Measurements from ENCODE around the gene LUC7L3.

LUC7L3 gene

DNA sequence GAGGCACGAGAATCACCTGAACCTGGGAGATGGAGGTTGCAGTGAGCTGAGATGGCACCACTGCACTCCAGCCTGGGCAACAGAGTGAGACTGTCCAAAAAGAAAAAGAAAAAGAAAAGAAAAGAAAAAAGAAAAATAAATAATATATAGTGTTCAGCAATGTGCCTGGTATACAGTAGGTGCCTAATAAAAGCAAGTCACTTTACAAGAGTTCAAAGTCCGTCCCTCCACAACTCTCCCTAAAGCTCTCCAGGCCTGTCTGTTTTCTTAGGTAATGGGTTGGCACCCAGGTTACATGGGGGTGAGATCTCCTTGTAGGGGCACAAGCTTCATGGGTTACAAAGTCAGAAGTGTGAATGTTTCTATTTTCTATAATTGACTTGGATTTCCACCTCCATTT lies 64.5 kb downstream of the LUC7L3 start:
- TF ChIP-seq TAF1 (IDR thresholded peaks at IDR 0.05; ENCODE audit: borderline replicate concordance, insufficient read depth, low read length): no peak

DNA sequence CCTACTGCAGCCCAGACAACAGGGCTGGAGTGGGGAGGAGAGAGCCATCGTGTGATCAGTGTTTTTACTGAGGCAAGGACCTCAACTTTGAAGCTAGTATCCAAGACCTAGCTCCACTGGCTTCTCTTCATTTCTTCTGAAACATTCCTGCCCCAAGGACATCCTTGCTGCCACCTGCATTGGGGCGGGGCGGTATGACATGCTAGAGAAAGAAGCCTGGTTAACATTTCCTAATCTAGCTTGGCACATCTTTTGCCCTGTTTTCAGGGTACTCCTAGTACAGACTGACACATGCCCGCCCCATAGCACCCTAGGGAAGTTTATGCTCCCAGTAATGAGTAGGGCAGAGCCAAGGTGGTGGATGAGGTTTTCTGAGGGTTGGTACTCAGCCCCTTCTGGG lies 65.7 kb downstream of the LUC7L3 start:
- TF ChIP-seq POLR2AphosphoS5 (IDR thresholded peaks at IDR 0.05; ENCODE audit: low read depth, low read length): no peak
- TF ChIP-seq, protein P1, sequence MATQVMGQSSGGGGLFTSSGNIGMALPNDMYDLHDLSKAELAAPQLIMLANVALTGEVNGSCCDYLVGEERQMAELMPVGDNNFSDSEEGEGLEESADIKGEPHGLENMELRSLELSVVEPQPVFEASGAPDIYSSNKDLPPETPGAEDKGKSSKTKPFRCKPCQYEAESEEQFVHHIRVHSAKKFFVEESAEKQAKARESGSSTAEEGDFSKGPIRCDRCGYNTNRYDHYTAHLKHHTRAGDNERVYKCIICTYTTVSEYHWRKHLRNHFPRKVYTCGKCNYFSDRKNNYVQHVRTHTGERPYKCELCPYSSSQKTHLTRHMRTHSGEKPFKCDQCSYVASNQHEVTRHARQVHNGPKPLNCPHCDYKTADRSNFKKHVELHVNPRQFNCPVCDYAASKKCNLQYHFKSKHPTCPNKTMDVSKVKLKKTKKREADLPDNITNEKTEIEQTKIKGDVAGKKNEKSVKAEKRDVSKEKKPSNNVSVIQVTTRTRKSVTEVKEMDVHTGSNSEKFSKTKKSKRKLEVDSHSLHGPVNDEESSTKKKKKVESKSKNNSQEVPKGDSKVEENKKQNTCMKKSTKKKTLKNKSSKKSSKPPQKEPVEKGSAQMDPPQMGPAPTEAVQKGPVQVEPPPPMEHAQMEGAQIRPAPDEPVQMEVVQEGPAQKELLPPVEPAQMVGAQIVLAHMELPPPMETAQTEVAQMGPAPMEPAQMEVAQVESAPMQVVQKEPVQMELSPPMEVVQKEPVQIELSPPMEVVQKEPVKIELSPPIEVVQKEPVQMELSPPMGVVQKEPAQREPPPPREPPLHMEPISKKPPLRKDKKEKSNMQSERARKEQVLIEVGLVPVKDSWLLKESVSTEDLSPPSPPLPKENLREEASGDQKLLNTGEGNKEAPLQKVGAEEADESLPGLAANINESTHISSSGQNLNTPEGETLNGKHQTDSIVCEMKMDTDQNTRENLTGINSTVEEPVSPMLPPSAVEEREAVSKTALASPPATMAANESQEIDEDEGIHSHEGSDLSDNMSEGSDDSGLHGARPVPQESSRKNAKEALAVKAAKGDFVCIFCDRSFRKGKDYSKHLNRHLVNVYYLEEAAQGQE (IDR thresholded peaks at IDR 0.05; ENCODE audit: insufficient read depth in 1 of 2, low read depth in 2 of 2, low read length in 2 of 2): no peak

DNA sequence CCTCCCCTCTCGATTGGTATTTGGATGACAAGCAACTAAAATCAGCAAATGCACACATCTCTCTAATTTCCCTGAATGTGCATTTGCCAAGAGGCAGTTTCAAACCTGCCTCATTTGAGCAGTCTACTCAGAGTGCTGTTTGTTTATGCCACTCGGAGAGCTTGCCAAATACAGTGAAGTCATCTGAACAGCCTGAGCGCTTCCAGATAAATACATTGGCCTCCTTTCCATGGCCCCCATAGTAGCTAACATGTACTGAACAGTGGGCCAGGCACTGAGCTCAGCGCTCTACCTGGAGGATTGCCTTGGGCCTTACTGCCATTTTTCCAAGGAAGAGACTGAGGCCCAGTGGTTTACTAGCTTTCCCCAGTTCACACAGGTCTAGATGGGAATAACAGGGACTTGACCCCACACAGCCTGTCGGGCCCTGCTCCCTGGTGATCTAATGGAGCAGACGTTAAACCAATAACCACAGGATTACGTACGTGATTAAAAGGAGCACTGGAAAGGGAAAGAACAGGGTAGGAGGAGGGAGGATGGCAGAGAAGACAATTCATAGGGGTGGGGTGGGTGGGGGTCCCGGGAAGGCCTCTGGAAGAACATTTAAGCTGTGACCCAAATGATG lies 66.7 kb downstream of the LUC7L3 start:
- TF ChIP-seq POLR2AphosphoS5 (IDR thresholded peaks at IDR 0.05; ENCODE audit: low read depth, low read length) (no peak), TAF1 (IDR thresholded peaks at IDR 0.05; ENCODE audit: borderline replicate concordance, insufficient read depth, low read length) (no peak), FOXP2 (optimal IDR thresholded peaks at IDR 0.05; ENCODE audit: borderline replicate concordance, extremely low read depth, extremely low read length, insufficient read depth) (no peak), SIN3A (IDR thresholded peaks at IDR 0.05; ENCODE audit: borderline replicate concordance, insufficient read depth, low read length) (no peak)
- TF ChIP-seq, protein P1 (IDR thresholded peaks at IDR 0.05; ENCODE audit: insufficient read depth in 1 of 2, low read depth in 2 of 2, low read length in 2 of 2): no peak

DNA sequence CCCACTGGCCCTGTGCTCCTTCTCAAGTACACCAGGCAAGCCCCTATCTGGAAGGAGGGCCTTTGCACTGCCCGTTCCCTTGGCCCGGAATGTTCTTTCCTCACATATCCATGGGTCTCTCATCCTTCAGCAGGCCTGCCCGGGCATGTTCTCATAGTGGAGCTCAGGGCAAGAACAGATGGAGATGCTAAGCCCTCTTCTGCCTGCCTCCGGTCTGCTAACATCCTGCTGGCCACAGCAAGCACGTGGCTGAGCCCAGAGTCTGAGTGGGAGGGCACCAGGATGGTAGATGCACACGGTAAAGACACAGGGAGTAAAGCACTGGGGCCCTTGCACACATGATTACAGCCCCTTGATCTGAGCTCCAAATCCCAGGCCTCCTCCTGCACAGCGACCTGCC lies 67.7 kb downstream of the LUC7L3 start:
- TF ChIP-seq TAF1 (IDR thresholded peaks at IDR 0.05; ENCODE audit: borderline replicate concordance, insufficient read depth, low read length) (no peak), FOXP2 (optimal IDR thresholded peaks at IDR 0.05; ENCODE audit: borderline replicate concordance, extremely low read depth, extremely low read length, insufficient read depth) (no peak), SIN3A (IDR thresholded peaks at IDR 0.05; ENCODE audit: borderline replicate concordance, insufficient read depth, low read length) (no peak), POLR2AphosphoS5 (IDR thresholded peaks at IDR 0.05; ENCODE audit: low read depth, low read length) (no peak)
- TF ChIP-seq, protein P1 (IDR thresholded peaks at IDR 0.05; ENCODE audit: insufficient read depth in 1 of 2, low read depth in 2 of 2, low read length in 2 of 2): no peak

DNA sequence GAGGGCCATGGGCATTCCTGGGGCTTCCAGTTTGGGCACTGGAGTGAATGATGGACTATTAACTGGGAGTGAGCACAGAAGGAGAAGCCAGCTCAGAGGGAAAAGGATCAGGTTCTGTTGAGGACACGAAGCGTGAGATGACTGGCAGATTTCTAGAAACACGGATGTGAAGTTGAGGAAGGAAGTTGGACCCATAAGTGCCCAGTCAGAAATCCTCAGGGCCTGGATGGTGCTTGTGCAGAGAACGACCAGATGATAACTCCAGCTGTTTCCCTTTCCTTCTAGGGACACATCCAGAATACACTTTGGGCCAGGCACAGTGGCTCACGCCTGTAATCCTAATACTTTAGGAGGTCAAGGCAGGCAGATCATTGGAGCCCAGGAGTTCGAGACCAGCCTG lies 71.2 kb downstream of the LUC7L3 start:
- TF ChIP-seq SIN3A (IDR thresholded peaks at IDR 0.05; ENCODE audit: borderline replicate concordance, insufficient read depth, low read length): no peak
- no peak for TF ChIP-seq TAF1 (IDR thresholded peaks at IDR 0.05; ENCODE audit: borderline replicate concordance, insufficient read depth, low read length)
- TF ChIP-seq, protein P1 (IDR thresholded peaks at IDR 0.05; ENCODE audit: insufficient read depth in 1 of 2, low read depth in 2 of 2, low read length in 2 of 2): no peak

Measured in PFSK-1 (cell line).